M059J (cell line): ENCODE data around the gene GPR150. TPM values are rescaled to one million over a fixed set of nuclear protein-coding genes. Genes with fewer than 3 reads are reported as not detected.

ENCODE experiments used
- DNase-seq: peaks from one replicate; pipeline ENCODE4 v3.0.0-alpha.2; 2012; ENCODE audit warnings: low read depth
- total RNA-seq: library from RNA; depleted of rRNA; stranded (reverse); fragments of >200 nt; shearing (Covaris generic); gene quantifications from 2 replicates; pipeline ENCODE4 v1.2.3, GENCODE V29; 2014; rRNA removed

The GPR150 gene
- total RNA-seq = 0.34 and 2.4 TPM in 2 replicates

DNA sequence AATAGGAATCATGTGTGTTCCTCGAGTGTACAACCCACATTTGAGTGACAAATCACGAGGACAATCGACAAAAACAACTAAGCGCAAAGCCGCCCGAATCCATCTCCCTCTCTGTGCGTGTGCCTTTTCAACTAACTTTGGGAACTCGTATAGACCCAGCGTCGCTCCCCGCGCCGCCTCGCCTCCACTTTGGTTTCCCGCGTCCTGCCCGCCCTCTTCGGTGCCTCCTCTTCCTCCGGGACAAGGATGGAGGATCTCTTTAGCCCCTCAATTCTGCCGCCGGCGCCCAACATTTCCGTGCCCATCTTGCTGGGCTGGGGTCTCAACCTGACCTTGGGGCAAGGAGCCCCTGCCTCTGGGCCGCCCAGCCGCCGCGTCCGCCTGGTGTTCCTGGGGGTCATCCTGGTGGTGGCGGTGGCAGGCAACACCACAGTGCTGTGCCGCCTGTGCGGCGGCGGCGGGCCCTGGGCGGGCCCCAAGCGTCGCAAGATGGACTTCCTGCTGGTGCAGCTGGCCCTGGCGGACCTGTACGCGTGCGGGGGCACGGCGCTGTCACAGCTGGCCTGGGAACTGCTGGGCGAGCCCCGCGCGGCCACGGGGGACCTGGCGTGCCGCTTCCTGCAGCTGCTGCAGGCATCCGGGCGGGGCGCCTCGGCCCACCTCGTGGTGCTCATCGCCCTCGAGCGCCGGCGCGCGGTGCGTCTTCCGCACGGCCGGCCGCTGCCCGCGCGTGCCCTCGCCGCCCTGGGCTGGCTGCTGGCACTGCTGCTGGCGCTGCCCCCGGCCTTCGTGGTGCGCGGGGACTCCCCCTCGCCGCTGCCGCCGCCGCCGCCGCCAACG lies at the start of gene GPR150:
Gene GPR150 (plus strand): TSS at position 58 of the 840 bp plus-strand sequence. CDS start 189 bp downstream, at position 247.
- peak; percentile 59 for DNase-seq

DNA sequence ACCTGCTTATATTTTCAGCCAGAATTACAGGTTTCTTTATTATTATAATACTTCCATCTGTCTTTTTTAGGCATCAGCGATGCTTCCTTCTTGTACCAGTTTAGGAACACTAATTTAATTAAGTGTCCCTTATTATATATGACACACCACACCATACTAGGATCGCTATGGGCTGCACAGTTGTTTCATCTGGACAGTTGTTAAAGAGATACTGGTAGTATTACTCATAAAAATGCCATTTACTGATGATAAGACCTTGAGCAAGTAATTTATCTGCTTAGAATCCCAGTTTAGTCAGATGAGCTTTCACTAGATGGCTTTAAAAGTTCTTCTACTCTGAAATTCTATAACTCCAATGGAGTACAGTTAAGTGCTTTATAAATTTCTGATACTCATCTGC lies 47.9 kb upstream of the GPR150 start:
- no peak for DNase-seq

- DNase-seq = no peak
Measured at GRCh38 chr5:95581576-95581975, 38.3 kb upstream of the GPR150 start.

GRCh38 chr5:95583992-95584391 lies 35.9 kb upstream of the GPR150 start:
- DNase-seq = no peak

GRCh38 chr5:95590880-95591279 lies 29.0 kb upstream of the GPR150 start:
- DNase-seq = no peak

- peak; percentile 74 for DNase-seq
Measured at GRCh38 chr5:95591490-95591901, 28.4 kb upstream of the GPR150 start.

DNA sequence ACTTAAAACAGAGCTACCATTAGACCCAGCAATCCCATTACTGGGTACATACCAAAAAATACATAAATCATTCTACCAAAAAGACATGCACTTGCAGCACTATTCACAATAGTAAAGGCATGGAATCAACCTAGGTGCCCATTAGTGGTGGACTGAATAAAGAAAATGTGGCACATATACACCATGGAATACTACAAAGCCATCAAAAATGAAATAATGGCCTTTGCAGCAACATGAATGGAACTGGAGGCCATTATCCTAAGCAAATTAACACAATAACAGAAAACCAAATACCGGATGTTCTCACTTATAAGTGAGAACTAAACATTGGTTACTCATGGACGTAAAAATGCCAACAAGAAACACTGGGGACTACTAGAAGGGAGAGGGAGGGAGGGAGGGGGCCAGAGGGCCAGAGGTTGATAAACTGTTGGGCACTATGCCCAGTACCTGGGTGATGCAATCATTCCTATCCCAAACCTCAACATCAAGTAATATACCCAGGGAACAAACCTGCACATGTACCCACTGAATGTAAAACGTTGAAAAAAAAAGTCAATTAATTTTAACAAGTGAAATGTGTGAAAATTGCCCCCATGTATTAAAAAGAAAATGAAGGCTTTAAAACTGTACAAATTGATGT lies 24.5 kb upstream of the GPR150 start:
- peak; percentile 39 for DNase-seq

- DNase-seq = no peak
Measured at GRCh38 chr5:95599252-95599651, 20.6 kb upstream of the GPR150 start.

- DNase-seq = no peak
Measured at GRCh38 chr5:95600557-95600956, 19.3 kb upstream of the GPR150 start.

DNA sequence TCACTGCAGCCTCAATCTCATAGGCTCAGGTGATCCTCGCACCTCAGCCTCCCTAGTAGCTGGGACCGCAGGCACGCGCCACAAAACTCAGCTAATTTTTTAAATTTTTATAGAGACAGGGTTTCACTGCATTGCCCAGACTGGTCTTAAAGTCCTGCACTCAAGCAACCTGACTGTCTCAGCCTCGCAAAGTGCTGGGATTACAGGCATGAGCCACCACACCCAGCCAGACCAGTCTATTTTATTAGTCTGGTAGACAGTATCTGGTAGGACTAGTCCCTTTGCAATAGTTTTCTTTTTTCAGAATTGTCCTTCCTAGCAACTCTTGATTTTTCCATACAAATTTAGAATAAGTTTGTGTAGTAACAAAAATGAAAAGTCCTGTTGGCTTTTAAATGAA lies 14.1 kb upstream of the GPR150 start:
- DNase-seq = no peak

GRCh38 chr5:95606419-95606818 lies 13.5 kb upstream of the GPR150 start:
- no peak for DNase-seq

GRCh38 chr5:95609711-95610110 lies 10.2 kb upstream of the GPR150 start:
- no peak for DNase-seq

DNA sequence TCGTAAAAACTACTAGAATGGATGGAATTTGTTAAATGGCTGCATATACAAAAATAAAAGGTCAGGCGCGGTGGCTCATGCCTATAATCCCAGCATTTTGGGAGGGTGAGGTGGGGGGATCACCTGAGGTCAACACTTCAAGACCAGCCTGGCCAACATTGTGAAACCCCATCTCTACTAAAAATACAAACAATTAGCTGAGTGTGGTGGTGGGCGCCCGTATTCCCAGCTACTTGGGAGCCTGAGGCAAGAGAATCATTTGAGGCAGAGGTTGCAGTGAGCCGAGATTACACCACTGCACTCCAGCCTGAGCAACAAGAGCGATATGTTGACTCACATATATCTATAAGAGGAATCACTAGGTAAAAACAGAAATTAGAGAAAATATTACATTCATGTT lies 9.3 kb upstream of the GPR150 start:
- peak; percentile 44 for DNase-seq

GRCh38 chr5:95611396-95611795 lies 8.5 kb upstream of the GPR150 start:
- DNase-seq = no peak

DNA sequence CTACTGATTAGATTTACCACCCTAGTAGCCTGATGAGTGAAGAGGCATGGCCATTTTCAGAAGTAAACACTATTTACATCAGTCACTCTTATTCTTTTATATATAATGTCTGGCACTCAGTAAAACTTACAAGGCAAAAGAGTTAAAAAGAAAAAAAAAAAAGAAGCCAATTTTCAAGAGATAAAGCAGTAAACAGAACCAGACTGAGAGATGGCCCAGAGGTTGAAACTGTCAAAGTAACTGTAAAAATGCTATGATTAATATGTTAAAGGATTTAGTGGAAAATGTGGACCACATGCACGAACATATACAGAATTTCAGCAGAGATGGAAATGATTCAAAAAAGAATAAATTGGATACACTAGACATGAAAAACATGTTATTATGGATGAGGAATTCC lies 6.4 kb upstream of the GPR150 start:
- DNase-seq = no peak

DNA sequence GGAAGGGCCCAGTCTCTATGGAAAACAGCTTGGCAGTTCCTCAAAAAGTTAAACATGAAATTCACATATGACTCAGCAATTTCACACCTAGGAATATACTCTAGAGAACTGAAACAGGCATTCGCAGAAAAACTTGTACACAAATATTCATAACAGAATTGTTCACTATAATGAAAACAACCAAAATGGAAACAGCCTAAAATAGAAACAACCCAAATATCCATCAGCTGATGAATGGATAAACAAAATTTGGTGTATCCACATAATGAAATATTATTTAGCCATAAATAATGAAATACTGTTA lies 4.8 kb upstream of the GPR150 start:
- no peak for DNase-seq

- peak; percentile 71 for DNase-seq
Measured at GRCh38 chr5:95617057-95617456, 2.8 kb upstream of the GPR150 start.

DNA sequence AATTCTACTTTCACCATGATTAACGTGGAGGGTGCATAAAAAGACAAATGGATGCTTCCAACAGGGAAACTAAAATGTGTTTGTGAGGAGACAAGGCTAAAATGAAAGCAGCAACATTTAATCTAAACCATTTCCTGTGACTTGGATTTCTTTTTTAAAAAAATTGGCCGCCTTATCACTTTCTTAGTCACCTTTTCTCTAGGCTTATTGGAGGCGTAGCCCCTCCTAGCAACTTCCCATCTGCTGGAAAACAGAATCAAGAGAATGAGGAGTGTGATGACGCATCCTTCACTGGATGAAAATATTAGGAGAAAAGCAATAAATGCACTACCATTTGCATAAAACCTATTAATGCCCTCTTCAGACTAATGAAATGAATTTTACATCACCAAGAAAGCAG lies 791 bp upstream of the GPR150 start:
- peak; percentile 68 for DNase-seq

GRCh38 chr5:95619514-95620029 lies 315 bp upstream of the GPR150 start:
- DNase-seq = no peak

DNA sequence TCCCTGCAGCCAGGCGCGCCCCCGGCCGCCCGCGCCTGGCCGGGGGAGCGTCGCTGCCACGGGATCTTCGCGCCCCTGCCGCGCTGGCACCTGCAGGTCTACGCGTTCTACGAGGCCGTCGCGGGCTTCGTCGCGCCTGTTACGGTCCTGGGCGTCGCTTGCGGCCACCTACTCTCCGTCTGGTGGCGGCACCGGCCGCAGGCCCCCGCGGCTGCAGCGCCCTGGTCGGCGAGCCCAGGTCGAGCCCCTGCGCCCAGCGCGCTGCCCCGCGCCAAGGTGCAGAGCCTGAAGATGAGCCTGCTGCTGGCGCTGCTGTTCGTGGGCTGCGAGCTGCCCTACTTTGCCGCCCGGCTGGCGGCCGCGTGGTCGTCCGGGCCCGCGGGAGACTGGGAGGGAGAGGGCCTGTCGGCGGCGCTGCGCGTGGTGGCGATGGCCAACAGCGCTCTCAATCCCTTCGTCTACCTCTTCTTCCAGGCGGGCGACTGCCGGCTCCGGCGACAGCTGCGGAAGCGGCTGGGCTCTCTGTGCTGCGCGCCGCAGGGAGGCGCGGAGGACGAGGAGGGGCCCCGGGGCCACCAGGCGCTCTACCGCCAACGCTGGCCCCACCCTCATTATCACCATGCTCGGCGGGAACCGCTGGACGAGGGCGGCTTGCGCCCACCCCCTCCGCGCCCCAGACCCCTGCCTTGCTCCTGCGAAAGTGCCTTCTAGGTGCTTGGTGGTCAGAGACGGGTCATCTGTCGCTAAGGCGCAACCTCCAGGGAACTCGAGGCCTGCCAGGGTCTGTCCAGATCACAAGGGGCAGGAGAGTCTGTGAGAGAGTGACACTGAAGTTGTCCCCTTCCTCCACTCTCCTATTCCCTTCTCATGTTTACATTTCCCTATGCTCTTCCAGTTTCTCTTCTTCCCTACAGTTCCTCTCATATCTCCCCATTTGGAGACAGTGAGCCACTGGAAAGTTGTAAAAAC lies 1.3 kb downstream of the GPR150 start:
- DNase-seq = peak; percentile 29

DNA sequence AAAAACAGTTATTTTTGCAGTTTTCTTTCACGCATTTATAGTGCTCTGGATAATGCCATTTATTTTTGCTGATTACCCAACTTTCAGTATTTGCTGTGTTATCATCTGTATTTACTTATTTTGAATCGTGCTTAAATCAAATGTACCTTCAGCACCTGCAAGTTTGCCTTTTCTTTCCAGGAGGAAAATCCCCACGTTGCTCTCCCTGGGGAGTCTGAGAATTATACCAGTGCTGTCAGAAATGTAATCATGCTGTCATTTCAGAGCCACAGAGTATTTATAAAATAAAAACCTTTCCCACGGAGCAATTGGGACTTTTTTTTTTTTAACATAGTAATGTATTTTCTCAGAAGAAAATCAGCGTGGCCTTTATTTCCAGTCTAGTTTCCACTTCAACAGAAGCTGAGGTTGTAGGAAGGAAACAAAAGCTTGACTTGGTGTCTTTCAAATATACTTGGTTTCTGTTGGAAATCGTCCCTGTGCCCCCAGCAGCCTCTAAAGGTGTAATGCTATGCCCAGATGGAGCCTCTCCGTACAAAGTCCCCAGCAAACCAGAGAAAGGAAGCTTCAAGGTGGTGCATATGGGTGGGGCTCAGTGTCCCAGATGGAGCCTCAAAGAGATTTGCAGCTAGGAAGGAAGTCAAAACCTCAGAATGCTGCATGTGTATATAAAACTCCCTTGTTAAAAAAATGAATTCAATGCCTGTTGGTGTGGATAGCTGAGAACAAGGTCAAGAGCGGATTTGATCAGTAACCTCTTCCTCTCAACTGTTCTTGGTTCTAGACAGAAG lies 2.1 kb downstream of the GPR150 start:
- no peak for DNase-seq
